ENCODE data around the gene CXCR5.

GRCh38 chr11:118885831-118886565 lies 2.3 kb downstream of the CXCR5 start:
- TF ChIP-seq CTCF (IDR thresholded peaks at IDR 0.05) = no peak
- no peak for TF ChIP-seq POLR2AphosphoS5 (IDR thresholded peaks at IDR 0.05)
- no peak for TF ChIP-seq EP300 (IDR thresholded peaks at IDR 0.05)
- no peak for TF ChIP-seq POLR2A (IDR thresholded peaks at IDR 0.05; ENCODE audit: low read depth)

Measured in esophagus muscularis mucosa (tissue), 4 donors.